ENCODE data around the gene NSUN4. TPM values are rescaled to one million over a fixed set of nuclear protein-coding genes. Genes with fewer than 3 reads are reported as not detected.

NSUN4 gene
- total RNA-seq, 4 donors from 2014 or later: 18.7 to 27.3 (median 21.6) TPM

- TF ChIP-seq CTCF (IDR thresholded peaks at IDR 0.05; ENCODE audit: low read depth): no peak
Observed at GRCh38 chr1:46302641-46303037, 38.0 kb upstream of the NSUN4 start.

- TF ChIP-seq CTCF (IDR thresholded peaks at IDR 0.05; ENCODE audit: low read depth): no peak
Observed at GRCh38 chr1:46303038-46303871, 37.4 kb upstream of the NSUN4 start, which contains the start of the genes LRRC41 and UQCRH. Gene LRRC41 (minus strand): TSS chr1:46303616. CDS start chr1:46303322, 294 bp downstream. Gene UQCRH (plus strand): TSS chr1:46303698. CDS start chr1:46303767, 69 bp downstream.

GRCh38 chr1:46303872-46304326 lies 36.7 kb upstream of the NSUN4 start:
- TF ChIP-seq CTCF (IDR thresholded peaks at IDR 0.05; ENCODE audit: low read depth): no peak

GRCh38 chr1:46306159-46306530 lies 34.5 kb upstream of the NSUN4 start:
- TF ChIP-seq CTCF (IDR thresholded peaks at IDR 0.05; ENCODE audit: low read depth): no peak

GRCh38 chr1:46309401-46310159 lies 31.0 kb upstream of the NSUN4 start:
- TF ChIP-seq CTCF (IDR thresholded peaks at IDR 0.05; ENCODE audit: low read depth): no peak

- no peak for TF ChIP-seq CTCF (IDR thresholded peaks at IDR 0.05; ENCODE audit: low read depth)
Observed at GRCh38 chr1:46310321-46310720, 30.3 kb upstream of the NSUN4 start.
